HG03354 (cell line): ENCODE measurements around the gene CPEB4.

Experiments
- ATAC-seq: cut with Tn5 transposase; IDR thresholded peaks from one replicate; pipeline ENCODE4 v1.9.1; 2021; ENCODE audit warnings: mild to moderate bottlenecking; ENCODE audit not compliant: unreplicated experiment, poor library complexity, severe bottlenecking

CPEB4 gene

DNA sequence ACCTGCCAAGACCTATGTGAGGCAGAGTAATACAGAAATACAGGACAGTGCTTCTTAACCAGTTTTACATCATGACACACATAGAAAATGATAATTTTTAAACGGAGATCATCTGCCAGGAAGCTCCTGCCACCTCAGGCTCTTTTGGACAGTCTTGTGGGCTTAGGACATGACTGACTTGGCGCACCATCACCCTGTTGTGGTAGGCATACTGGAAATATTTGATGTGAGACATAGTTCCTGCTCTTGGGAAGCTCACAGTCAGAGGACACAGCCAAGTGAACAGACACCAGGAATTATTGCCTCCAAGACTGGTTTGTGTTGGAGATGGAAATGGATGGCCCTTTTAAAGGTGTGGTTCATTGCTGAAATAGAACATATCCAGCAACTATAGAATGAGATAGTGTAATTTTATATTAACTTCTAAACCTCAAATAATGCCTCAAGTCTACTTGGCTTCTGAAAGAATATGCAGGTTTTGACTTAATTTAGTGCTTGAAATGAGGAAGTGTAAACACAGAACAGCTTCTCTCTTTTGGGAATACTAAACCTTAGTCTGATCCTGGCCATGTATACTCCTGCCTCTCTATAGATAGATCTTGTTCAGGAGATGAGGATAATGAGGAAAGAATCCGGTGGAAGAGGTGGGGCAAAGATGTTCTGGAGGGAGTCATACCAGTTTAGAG, 19.7 kb downstream of the CPEB4 start:
- no peak for ATAC-seq

DNA sequence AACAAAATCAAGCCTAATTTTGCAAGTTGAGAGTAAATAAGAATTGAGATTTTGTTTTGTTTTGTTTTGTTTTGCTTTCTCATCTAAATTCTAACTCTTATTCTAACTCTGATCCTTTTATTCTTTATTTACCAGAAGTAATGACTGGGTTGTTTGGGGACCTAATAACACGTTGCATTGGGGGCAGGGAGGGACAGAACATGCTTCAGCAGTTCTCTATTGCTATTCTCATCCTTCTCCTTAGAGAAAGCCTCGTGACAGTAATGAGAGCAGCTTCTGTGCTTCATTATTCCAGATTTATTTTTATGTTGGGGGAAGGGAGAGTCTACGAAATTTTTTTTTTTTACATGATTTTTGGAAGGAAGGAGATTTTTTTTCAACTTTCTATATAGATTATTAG, 21.1 kb downstream of the CPEB4 start:
- no peak for ATAC-seq

DNA sequence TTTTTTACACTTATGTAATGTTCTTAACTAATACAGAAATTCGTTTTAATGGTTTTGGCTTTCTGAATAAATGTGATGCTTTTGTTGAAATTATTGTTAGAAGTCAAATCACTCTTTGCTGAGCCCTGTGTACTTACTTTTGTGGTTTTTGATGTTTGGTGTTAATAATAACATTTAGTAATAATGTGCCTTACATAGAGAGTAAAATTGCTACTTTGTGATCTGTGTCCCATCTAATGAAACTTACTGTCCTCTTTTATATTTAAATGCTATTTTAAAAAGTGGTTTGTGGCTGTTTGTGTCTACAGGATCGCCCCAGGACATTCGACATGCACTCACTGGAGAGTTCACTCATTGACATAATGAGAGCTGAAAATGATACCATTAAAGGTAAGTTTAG, 22.1 kb downstream of the CPEB4 start:
- ATAC-seq, result no peak

DNA sequence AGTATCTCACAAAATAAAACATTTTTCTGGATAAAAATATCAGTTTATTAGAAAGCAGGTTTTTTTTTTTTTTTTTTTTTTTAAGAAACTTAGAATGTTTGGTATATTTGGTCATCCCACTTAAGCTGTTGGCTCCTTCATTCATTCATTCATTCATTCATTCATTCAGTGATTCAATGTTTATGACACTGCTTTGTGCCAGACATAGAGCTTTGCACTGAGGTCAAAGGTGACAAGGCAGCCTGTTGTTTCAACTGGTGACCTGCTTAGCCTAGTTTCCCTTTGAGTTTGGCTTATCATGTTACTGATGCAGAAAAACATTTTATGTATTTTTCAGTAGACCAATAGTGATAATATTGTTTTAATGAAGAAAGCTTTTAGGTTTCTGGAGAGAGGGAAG, 23.5 kb downstream of the CPEB4 start:
- no peak for ATAC-seq

DNA sequence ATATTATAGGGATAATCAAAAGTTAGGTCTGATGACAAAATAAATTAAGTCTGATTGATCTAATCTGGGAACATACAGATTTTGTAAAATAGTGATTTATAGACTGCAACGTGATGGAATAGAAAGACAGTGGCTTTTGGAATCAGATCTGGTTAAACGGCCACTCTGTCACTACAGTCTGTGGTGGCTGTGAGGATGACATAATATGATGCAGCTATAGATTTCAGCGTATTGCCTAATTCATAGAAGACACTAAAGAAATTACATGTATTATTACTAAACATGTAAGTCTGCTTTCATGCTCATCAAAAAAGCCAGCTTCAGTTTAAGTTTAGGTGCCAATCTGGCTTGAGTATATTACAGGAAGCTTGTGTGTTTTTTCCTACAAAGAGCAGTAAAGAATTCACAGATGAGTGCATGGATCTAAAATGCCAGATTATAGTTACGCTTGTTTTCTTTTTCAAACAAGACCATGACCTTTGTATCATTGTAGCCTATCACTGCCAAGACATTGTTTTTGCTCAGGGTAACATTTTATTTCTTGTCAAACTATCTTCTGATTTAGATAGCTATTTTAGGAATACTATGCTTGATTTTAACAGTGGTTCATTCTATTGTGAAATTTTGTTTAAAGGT, 25.7 kb downstream of the CPEB4 start:
- no peak for ATAC-seq

DNA sequence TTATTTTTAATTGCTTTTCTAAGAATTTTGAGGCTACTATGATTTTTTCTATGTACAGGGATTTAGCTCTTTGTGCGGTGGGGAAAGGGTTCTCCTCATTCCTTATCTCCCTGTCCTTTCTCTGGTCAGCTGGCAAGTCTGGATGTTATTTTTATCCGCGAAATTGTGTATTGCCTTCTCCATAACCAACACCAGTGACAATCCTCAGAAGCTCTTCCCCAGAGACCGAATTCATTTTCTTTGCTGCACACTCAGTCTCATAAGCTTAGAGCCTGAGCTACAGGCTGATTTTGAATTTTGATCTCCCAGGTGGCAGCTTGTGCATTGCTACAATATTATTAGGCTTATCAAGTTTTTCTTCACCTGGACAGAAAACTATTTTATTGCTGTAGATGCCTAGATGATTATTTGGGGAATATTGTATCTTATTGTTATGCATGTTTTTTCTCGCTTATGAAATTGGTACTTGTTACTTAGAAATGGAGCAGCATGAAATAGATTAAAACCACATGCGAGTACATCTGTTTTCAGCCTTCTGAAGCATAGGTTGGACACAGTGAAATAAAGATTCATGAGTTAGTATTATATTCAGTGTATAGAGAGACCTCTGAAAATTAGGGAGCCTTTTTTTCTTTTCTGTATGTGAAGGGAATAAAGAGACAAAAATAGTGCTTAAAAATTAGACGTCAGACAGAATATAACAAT, 27.3 kb downstream of the CPEB4 start:
- no peak for ATAC-seq

DNA sequence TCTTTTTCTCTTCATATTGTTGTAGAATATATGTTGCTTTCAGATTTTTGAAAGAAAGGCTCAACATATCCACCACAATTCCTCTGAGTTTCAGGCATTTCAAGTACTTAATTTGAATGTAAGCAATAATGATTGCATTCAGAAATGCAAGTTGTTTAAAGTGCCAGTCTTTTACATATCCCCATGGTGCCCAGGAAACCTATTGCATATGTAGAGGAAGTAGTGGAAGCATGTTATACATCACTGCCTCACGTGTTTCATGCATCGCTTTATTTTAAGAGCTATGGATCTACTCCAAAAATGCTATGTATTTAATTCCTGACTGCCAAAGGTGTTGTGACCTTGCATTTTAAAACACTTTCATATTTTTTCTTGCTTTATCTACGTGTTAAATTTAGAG, 28.1 kb downstream of the CPEB4 start:
- no peak for ATAC-seq

DNA sequence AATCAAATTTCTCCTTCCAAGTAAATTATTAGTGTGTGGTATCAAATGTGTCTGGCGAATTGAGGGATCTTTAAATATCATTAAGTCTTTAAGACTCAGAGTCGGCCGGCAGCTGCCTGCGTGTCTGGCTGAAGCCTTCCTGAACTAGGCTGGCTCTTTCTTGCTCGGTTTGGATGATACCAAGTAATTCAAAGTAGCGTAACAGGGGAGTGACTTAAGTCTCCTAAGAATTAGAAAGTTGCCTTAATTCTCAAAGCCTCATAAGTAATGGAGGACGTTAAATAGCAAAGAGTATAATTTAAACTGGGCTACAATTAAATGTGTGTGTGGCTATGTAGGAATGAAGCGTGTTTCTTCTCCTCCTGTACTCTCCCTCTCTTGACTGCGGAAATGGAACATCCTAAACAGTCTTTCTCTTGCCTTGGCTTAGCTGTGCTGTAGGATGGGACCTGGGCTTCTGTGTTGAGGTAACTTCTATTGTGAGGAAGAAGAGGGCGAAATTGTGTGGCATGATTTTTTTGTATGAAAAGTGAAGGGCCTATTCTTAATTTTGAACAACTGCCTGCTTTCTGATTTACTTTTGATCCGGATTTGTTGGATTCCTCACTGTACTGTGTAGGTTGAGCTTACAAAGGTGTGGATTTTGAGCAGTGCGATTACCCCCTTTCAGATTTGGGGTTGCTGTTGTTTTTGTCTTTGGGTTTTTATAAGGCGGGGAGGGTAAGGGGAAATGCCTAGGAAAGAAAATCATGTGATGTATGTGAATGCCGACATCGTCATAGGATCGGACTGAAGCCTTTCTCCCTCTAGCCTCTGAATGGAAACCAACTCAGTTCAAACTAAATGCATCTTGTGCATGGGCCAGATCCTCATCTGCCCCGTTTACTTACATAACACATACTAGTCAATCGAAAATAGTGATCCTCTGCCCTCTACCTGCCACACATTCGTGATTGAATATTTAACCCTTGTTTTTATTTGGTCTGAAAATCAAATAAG, 29.9 kb downstream of the CPEB4 start:
- ATAC-seq, result peak; percentile 95

DNA sequence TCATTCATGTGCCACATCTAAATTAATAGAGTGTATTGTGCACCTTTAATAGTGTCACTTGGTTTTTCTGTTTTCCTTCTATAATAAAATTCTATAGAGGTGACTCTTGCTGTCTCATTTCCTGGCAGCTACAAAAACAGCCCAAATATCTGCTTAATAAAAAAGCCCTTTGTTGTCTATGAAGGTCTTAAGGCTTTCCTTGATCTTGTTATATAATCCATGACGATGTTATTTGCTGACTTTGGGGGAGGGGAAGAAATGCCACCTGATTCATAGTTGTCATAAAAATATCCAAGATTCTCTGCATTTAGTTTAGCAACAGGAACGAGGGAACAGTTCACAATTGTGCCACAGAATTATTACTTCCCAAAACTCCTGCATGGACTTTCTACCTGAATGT, 31.3 kb downstream of the CPEB4 start:
- no peak for ATAC-seq

DNA sequence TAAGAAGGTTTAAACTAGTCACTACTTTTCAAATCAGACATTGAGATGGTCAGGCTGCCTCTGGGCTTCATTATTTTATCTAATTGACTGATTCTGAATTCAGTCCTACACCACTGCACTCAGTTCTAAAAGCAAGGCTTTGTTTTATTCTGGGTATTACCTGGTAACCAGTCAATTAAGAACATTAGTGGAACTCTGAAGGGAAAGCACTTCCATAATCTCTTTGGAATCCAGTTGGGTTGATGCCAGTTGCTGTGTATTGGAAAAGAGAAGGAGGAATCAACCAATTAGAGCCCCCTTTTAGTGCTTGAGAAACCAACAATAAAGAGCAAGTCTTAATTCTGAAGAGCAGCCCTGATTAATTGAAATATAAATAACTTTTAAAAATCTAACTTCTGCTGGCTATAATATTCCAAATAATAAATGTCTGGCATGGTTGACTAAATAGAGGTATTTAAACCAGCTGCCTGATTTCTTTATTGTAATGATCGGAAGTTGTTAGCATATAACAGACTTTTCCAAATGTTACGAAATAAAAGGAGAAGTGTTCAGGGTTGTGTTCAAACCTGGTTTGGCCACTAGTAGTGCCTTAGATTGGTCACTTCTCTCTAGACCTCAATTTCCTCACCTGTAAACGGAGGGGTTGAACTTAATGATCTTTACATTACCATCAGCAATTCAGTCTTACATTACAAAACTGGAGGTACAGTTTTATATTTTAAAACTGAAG, 32.0 kb downstream of the CPEB4 start:
- ATAC-seq, result no peak

DNA sequence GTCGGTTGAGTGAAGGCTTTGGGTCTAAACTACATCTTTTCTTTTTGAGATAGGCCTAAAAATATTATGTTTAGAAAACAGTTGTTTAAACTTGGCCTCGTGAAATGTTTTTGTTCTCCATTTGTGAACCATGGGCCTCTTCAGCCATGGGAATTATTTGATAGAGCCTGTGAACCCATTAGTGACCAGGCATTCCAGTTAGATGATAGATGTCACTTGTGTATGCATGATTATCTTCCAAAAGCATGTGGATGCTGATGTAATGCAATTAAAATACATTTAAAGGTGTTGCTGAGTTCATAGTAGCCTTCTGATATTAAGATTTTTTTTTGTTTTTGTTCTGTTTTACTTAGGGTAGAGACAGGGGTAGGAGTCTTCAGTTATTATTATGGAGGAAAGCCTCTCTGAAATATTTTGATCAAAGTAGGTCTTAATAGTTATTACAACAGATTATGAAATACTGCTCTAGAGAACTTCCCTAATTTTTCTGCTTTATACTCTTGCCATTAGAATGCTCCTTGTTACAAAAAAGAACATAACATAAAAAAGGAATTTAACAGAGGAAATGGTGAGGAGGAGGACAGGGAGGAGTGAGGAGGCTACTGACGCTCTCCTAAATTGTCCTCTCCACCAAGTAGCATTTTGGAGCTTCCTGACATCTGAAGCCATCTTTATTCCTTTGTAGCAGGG, 32.9 kb downstream of the CPEB4 start:
- ATAC-seq, result no peak

DNA sequence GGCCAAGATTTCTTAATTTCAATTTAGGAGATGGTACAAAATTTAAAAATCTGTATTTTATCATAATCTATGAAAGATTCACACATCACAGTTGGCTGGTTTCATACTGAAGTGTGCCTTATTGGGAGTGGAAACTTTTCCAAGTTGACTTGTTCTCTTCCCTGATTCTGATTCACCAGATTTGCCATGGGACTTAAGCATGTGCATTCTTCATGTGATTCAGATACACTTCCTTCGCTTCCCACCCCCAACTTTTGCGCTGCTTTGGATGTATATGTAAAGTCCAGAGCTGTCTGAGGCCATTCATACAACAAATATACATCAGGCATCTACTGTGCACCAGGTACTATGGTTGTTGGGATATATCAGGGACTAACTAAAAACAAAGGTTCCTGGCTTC, 34.4 kb downstream of the CPEB4 start:
- no peak for ATAC-seq

DNA sequence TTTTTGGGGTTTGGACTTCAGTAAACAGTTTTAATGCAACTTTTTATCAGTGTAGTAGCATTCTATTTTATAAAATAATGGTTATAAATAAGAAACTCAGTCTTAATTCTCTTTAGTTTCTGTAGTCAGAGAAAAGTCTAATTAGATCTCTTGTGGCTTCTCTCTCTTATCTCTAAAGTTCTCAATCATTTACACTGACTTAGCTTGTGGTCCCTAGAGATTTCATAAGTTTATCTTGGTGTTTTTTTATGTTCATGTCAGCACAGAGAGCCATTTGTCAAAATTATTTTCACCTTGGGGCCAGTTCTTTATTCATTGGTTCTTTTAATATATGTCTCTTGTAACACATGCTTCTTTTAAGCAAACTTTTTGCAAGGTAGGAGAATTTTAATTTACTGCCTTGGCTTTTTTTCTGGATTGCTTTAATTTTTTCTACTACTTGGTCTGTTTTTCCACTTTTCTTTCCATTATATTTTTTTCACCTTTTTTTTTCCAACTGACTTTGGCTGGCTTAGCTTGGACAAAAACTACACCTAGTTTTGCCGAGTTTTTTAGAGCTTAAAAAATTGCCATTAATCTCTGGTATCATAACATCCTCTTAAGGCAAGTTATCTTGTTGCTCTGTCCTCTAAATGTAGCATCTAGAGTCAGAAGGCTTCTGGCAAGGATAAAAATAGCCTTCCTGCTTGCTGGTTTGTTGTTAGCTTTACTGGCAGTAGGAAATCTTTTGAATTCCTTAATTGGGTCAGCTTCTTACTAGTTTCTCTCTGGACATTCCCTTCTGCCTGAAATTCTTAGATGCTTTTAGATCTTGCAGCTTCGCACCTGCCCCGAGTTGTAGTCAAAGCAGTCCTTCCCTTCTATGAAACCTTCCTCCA, 35.3 kb downstream of the CPEB4 start:
- ATAC-seq, result no peak

DNA sequence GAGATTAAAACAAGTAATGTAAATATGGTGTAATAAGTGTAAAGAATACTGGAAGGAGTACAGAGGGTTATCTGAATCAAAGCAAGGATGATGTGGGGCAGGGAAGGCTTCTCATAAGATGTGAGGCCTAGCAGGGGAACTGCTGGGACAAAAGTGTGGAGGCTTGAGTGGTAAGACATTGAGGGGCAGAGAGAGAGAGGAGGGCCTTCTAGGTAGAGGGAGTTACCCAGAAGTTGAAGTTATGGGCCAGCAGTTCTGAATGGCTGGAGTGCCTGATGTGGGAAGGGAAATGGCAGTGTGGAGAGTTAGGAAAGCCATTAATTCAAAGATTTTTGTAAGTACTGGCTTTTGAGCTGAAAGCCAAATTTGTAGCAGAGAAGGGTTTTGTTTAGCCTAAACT, 36.8 kb downstream of the CPEB4 start:
- ATAC-seq, result no peak

DNA sequence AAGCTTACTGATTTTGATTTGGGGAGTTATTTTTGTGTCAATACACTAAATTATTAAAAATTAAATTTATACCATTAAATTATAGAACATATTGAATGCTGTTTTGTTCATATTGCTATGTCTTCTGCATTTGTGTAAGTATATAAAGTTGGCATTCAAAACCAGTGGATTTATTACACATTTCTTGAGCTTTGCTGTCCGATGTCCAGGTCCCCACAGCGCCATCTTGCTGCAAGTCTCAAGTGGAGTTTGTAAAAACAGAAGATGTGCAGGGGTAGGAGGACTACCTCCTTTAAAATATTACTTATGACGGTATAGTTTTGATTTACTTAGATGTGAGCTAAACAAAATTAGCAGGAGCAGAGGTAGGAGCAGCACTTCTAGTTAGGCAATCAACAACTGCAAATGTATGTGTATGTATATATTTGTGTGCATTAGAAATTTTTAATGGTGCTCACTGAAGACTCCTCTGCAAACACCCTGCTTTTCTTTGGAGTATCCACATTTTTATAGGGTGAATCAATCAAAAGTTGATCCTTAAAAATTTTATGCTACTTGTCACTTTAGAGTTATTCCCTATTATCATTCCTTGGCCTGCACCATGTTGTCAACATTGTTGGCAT, 37.4 kb downstream of the CPEB4 start:
- ATAC-seq, result no peak

DNA sequence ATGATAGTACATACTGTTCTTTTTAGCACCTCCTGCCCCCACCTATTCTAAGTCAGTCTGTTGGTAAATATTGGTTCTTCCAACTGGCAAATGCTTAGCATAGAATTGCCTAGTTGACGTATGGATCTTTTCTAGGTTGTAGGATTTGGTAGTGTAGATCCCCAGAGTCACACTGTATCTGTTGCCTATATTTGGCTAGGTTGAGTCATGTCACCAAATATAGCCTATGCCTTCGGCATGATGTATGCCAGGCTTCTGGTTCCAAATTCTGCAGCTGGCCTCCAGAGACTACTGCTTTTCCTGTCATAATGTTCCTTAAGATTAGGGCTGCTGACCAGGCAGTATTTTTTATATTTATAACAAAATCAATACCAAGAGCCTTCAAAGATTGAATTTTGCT, 38.2 kb downstream of the CPEB4 start:
- ATAC-seq, result no peak

DNA sequence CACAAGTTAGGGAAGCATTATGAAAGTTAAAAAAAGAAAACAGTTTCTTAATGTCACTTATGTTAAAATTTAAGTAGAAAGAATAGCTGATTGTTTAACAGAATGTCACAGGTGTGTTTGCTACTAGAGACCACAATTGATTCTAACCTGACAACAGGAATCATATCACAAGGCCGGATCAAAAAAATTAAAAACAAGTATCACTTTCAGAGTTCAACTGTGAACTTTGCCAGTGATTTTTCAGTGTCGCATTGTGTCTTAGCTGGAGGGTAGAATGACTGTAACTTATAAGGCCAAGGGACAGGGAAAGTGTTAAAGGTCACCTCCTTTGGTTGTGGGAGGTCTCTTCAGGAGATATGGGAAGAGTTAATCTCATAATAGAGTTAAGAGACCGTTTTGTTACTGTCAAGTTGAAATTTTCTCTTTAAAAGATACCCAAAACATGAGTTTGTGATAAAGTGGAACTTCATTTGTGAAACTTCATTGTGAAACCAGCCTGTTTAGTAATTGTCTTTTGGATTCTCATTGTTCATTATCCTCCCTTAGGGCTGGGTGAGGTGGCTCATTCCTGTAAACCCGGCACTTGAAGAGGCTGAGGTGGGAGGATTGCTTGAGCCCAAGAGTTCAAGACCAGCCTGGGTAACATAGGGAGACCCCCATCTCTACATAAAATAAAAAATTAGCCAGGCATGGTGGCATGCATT, 40.9 kb downstream of the CPEB4 start:
- no peak for ATAC-seq
